ENCODE measurements around the gene CEP72.
"Not testable (repeated sequence)": the region's sequence is repeated elsewhere in the genome, so short reads cannot be mapped to it uniquely, and the experiment has no call there.

CEP72 gene

DNA sequence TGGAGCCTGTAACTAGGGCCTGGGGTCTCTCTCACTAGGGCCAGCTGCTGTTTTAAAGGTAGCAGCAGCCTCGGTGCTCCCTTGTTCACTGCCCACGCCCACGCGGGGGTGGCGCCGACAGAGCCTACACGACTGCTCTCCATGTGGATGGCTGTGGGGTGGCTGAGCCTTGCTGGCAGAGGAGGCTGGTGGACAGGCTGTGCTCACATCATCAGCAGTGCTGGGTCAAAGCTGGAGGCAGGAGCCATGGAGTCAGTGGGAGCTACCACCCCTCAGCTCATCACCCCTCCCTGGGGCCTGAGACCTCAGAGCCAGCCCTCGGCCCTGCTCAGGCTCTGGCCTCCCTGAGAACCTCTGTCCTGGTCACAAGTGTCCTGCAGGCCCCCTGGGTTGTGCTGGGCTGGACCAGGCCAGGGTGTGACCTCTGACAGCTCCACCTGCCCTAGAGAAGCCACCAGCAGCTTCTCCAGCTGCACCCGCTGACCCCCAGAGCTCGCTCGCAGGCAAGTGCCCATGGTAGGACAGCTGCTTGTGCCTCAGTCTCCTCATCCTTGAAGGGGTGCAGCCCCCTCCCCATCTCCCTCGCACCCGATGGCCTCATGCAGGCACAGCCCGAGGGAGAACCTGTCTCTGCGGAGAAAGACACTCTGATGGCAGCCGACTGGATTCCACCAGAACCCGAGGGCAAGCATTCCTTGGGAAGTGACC lies 70.7 kb downstream of the CEP72 start:
- H3K27ac Mint-ChIP-seq; H3K4me1 Mint-ChIP-seq (ENCODE audit: low read depth); H3K36me3 Mint-ChIP-seq (ENCODE audit: low read depth); H3K4me3 Mint-ChIP-seq; H3K27me3 Mint-ChIP-seq (ENCODE audit: low read depth); H3K9me3 Mint-ChIP-seq; DNase-seq (ENCODE audit: low spot score): not testable (repeated sequence)

DNA sequence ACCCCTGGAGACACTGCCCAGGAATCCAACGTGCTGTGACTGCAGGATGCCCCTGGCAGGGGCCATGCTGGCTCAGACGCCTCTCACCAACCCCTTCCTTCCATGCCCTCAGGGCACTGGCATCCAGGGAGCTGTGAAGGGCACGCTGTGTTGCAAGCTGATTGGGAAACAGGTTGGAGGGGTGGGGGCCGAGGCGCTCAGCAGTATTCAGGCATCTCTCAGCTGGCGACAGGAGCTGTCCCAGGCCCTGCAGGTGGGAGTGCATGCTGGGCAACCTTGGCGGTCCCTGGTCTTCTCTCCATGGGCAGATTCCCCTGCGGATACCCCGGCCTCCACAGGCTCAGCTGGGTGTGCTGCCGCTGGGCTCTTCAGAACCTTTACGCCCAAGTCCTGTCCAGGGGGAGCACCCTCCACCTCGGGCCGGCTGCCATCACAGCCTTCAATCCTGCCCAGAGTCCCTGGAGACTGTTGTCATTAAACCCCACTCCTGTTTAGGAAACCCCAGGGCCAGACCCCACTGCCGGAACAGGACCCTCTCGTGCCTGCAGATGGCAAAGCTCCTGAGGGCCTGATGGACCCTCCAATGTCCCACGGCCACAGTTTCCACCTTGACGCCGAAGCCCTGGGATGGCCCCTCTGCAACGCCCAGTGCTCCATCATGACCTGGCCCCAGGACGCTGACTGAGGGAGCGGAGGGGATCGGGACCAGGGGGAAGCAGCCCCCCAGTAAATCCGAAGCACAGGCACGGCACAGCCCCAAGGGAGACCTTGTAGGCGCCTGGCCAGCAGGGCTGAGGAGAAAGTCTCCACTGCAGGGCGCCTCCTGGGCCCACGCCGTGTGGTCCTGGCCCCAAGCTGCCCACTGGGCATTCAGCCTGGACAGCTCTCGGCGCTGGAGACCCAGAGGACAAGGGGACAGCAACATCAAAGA lies 71.7 kb downstream of the CEP72 start:
- no peaks in the 10 kb centered on the region for H3K36me3 Mint-ChIP-seq (ENCODE audit: low read depth)
- H3K27ac Mint-ChIP-seq = no peak overlapping the region
- H3K4me3 Mint-ChIP-seq = no peak overlapping the region
- no peaks in the 10 kb centered on the region for H3K4me1 Mint-ChIP-seq (ENCODE audit: low read depth)
- no peak for DNase-seq (ENCODE audit: low spot score)
- no peaks in the 10 kb centered on the region for H3K27me3 Mint-ChIP-seq (ENCODE audit: low read depth)
- no peaks in the 10 kb centered on the region for H3K9me3 Mint-ChIP-seq

DNA sequence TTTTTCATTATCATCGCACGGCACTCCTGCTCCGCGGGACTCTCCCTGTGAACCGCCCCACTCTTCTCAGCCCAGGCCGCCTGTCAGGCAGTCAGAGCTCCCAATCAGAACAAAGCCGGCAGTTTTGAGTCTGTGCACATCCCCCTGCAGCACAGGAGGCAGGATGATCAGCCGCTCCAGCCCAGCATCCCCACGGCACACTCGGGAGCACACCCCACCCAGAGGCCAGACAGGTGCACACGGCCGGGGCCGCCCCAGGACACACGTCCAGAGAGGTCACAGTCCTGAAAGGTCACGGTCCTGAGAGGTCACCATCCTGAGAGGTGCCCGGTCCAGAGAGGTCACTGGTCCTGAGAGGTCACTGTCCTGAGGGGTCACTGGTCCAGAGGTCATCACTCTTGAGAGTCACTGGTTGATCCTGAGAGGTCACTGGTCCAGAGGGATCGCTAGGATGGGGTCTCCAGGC lies 72.6 kb downstream of the CEP72 start:
- Mint-ChIP-seq H3K36me3 (ENCODE audit: low read depth) (no peaks in the 10 kb centered on the region), H3K4me3 (no peak overlapping the region), H3K27me3 (ENCODE audit: low read depth) (no peaks in the 10 kb centered on the region), H3K4me1 (ENCODE audit: low read depth) (no peaks in the 10 kb centered on the region), H3K27ac (no peak overlapping the region), H3K9me3 (no peaks in the 10 kb centered on the region)
- no peak for DNase-seq (ENCODE audit: low spot score)

DNA sequence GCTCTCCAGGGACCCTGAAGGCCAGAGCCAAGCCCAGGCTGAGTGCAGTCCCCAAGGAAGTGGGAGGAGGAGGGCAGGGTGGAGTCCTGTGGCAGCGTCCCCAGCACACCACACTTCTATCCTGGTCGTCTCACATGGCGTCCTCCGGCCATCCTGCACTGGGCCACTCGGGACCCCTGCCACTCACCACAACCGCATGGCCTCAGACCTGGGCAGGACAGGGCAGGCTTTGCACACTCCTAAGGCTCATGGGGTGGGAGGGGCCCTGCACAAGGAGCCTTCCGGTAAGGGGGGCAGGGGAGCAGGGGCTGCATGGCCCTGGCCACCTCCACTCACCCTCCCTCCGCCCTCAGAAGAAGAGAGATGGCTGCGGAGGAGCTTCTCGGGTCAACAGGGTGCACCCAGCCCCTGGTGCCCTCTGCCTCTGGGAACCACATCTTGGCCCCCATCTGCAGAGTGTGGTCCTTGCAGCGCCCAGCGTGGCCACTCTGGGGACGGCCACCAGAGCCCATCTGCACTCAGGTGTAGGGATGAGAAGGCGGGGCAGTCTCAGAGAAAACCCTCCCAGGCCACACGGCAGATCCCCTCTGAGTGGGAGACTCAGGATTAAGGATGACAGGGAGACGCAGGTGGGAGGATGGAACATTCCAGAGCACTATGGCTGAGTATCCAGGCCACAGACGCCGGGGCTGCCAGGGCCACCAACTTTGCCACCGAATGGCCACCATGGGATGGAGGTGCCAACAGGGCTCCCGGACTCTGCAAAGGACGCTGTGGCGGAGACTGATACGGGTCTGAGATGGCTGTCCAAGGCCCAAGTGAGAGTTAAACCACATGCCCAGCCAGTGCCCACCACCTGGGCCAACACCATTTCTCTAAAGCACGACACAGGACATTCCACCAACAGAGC lies 73.4 kb downstream of the CEP72 start:
- no peak for DNase-seq (ENCODE audit: low spot score)
- Mint-ChIP-seq H3K9me3 (no peaks in the 10 kb centered on the region), H3K27ac (no peak overlapping the region), H3K4me3 (no peak overlapping the region), H3K36me3 (ENCODE audit: low read depth) (no peaks in the 10 kb centered on the region), H3K27me3 (ENCODE audit: low read depth) (no peaks in the 10 kb centered on the region), H3K4me1 (ENCODE audit: low read depth) (no peaks in the 10 kb centered on the region)

DNA sequence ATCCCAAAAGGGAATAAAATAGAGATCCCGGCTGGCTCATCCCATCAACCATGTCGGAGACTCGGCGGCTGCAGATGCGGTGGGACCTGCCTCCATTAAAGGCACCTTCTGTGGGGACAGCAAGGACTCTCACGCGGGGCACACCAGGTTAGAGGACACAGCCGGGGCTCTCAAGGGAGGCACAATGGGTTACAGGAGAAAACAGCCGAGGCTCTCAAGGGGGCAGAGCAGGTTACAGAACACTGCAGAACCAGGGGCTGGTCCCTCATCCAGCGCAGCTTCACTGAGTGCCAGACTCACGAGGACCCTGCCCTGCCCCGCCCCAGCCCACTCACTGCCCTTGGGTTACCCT lies 74.0 kb downstream of the CEP72 start:
- not testable (repeated sequence) for H3K27me3 Mint-ChIP-seq (ENCODE audit: low read depth); H3K36me3 Mint-ChIP-seq (ENCODE audit: low read depth); H3K4me3 Mint-ChIP-seq; DNase-seq (ENCODE audit: low spot score); H3K4me1 Mint-ChIP-seq (ENCODE audit: low read depth); H3K9me3 Mint-ChIP-seq; H3K27ac Mint-ChIP-seq

DNA sequence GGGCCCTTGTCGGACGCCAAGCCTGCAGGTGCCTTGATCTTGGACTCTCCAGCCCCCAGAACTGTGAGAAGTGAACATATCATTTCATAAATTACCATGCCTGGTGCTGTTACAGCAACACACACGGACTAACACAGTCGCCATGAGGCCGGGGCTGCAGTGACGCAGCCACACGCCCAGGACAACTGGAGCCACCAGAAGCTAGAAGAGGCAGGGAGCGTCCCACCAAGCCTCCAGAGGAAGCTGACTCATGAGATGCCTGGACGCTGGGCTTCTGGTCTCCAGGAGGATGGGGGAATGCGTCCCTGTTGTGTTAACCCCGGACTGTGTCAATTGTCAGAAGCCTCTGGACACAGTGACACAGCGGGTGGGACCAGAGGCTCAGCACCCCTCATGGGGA lies 74.8 kb downstream of the CEP72 start:
- H3K4me3 Mint-ChIP-seq; H3K27me3 Mint-ChIP-seq (ENCODE audit: low read depth); DNase-seq (ENCODE audit: low spot score); H3K36me3 Mint-ChIP-seq (ENCODE audit: low read depth); H3K27ac Mint-ChIP-seq; H3K9me3 Mint-ChIP-seq; H3K4me1 Mint-ChIP-seq (ENCODE audit: low read depth): not testable (repeated sequence)

DNA sequence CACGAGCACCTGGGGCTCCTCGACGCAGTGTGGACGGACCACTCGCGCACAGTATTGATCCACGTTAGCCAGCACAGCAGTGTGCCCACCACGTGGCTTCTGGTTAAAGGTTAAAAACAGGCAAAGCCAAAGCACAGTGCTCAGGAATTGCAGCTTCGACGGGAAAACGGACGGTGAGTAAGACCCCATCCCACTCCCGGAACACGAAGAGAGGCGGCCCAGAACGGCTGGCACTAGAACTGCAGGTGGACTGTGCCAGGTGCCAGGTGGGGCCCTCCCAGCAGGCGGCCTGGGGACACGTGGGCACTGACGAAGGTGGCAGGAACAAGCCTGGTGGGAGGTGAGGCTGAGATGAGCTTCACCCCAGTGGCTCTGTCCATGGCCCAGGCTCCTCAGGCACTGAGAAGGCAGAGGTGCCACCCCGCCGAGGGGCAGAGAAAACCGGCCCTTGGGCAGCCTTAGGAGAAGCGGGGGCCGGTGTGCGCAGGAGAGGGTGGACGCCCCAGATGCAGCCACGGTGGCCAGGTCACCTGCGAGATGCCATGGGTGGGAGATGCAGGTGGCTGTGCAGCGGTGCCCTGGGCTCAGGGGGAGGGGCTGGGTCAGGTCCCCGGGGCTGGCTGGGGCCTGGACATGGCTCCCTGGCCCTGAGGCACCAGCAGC lies 76.3 kb downstream of the CEP72 start:
- DNase-seq (ENCODE audit: low spot score); H3K4me1 Mint-ChIP-seq (ENCODE audit: low read depth); H3K27ac Mint-ChIP-seq; H3K4me3 Mint-ChIP-seq; H3K27me3 Mint-ChIP-seq (ENCODE audit: low read depth); H3K36me3 Mint-ChIP-seq (ENCODE audit: low read depth); H3K9me3 Mint-ChIP-seq: not testable (repeated sequence)

DNA sequence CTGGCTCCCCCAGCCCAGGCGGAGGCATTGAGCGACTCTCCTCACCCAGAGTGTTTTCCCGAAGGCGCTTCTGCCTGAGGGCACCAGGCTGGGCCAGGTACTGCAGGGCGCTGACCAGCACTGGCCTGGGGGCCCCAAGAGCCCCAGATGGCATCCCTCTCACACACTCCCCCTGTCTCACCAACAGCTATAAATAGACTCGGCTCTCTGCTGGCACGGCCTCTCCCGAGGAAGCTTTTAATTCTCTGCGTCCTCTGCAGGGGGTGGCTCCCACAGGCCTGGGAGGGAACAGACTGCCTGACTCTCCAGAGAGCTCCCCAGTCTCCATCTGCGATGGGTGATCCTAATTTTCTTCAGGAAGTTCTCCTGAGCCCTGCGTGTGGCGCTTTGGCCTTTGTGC lies 78.2 kb downstream of the CEP72 start:
- H3K36me3 Mint-ChIP-seq (ENCODE audit: low read depth); H3K4me1 Mint-ChIP-seq (ENCODE audit: low read depth); DNase-seq (ENCODE audit: low spot score); H3K27me3 Mint-ChIP-seq (ENCODE audit: low read depth); H3K4me3 Mint-ChIP-seq; H3K9me3 Mint-ChIP-seq; H3K27ac Mint-ChIP-seq: not testable (repeated sequence)

DNA sequence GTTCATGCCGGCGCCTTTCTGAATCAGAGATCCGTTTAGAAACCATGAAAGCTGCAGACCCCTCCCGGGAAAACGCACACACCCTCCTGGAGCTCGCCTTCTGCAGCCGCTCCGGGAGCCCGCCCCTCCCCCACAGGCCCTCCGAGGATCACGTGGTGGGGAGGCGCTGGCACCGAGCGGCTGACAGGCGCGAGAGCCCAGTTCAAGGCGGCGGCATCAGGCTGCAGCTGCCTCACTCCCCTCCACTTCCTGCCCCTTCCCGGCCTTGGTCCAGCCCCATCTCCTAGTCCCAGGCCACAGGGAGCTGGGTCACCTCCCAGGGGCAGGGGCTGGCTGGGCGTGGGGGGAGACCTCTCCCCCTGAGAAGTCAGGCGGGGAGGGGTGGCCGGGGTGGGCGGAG lies 78.9 kb downstream of the CEP72 start:
- H3K36me3 Mint-ChIP-seq (ENCODE audit: low read depth); H3K4me1 Mint-ChIP-seq (ENCODE audit: low read depth); H3K4me3 Mint-ChIP-seq; H3K27ac Mint-ChIP-seq; H3K9me3 Mint-ChIP-seq; H3K27me3 Mint-ChIP-seq (ENCODE audit: low read depth); DNase-seq (ENCODE audit: low spot score): not testable (repeated sequence)

DNA sequence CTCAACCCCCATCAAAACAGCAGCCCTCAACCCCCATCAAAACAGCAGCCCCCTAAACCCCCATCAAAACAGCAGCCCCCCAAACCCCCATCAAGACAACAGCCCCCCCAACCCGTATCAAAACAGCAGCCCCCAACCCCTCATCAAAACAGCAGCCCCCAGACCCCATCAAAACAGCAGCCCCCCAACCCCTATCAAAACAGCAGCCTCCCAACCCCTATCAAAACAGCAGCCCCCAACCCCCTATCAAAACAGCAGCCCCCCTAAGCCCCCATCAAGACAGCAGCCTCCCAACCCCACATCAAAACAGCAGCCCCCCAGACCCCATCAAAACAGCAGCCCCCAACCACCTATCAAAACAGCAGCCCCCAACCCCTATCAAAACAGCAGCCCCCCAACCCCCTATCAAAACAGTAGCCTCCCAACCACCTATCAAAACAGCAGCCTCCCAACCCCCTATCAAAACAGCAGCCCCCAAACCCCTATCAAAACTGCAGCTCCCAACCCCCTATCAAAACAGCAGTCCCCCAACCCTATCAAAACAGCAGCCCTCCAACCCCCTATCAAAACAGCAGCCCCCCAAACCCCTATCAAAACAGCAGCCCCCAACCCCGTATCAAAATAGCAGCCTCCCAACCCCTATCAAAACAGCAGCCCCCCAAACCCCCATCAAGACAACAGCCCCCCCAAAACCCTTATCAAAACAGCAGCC lies 79.8 kb downstream of the CEP72 start:
- Mint-ChIP-seq H3K4me1 (ENCODE audit: low read depth) (no peaks in the 10 kb centered on the region), H3K9me3 (no peaks in the 10 kb centered on the region), H3K27ac (no peak overlapping the region), H3K36me3 (ENCODE audit: low read depth) (no peaks in the 10 kb centered on the region), H3K27me3 (ENCODE audit: low read depth) (peaks cover 7% of the 10 kb centered on the region), H3K4me3 (peak overlapping the region; percentile 29)
- no peak for DNase-seq (ENCODE audit: low spot score)

DNA sequence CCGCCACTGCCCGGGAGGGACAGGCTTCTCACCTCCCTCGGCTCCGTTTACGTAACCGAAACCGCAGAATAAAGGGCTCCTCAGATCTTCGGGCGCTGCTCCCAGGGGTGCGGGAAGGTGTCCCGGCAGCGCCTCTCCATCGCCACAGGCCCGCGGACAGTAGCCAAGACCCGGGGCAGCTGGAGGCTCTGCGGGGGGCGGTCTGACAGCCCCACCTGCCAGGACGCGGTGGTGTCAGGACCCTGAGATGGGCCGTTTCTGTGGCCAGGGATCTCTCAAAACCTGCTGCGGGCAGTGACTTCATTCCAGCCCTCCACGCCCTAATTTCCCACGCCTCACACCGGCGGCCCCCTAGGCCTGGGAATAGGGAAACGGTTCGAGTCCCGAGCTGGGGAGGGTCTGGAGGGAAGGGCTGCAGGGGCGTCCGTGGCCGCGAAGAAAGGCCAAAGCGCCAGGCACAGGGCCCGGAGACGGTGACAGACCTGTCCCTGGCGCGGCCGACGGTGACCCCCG lies 80.4 kb downstream of the CEP72 start:
- not testable (repeated sequence) for H3K4me1 Mint-ChIP-seq (ENCODE audit: low read depth); DNase-seq (ENCODE audit: low spot score); H3K9me3 Mint-ChIP-seq; H3K36me3 Mint-ChIP-seq (ENCODE audit: low read depth); H3K27ac Mint-ChIP-seq
- Mint-ChIP-seq H3K4me3 (peak overlapping the region; percentile 48), H3K27me3 (ENCODE audit: low read depth) (peaks cover 12% of the 10 kb centered on the region)

DNA sequence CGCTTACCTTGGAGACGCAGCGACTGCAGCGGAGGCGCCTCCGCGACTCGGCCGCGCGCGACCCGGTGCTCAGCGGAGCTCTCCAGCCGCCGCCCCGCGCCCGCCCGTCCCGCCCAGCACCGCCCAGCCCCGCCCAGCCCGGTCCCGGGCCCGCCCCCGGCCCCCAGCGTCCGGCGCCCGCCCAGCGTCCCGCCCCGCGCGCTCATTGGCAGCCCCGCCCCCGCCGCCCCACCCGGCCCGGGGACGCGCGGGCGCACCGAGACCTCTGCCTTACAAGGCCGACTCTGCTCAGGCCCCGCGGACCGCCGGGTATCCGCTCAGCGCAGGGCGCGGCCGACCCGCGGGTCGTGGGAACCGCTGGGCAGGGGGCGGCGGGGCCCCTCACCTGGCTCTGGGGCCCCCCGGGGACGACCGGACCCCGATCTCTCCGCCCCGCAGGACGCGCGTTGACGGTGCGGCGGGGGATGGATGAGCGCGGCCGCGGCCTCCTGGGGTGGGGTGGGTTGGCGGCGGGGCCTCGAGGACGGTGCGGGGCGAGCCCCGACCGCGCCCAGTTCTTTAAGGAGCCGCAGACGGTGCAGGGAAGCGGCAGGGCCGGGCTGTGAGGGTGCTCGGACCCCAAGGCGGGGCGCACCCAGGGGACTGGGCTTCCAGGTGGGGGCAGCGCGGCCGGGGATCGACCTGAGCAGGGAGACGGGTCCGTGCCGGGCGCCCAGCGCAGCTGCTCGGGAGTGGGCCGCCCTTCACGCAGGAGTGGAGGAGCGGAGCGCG lies 81.3 kb downstream of the CEP72 start, which contains the start of gene TPPP:
Gene TPPP (minus strand): TSS at position 82 of the 771 bp plus-strand sequence. CDS start 15,292 bp downstream, outside the sequence.
- not testable (repeated sequence) for H3K36me3 Mint-ChIP-seq (ENCODE audit: low read depth); H3K9me3 Mint-ChIP-seq; H3K4me1 Mint-ChIP-seq (ENCODE audit: low read depth); H3K27ac Mint-ChIP-seq
- H3K4me3 Mint-ChIP-seq = peak within 1 kb of the TSS; percentile 52
- H3K27me3 Mint-ChIP-seq (ENCODE audit: low read depth) = peaks cover 18% of the 10 kb centered on the region
- peak; percentile 73 for DNase-seq (ENCODE audit: low spot score)
